ENCODE data around the gene FOS. TPM values are rescaled to one million over a fixed set of nuclear protein-coding genes. Genes with fewer than 3 reads are reported as not detected.

FOS gene
- polyA plus RNA-seq, 1 donor from 2014 or later: 296 TPM

DNA sequence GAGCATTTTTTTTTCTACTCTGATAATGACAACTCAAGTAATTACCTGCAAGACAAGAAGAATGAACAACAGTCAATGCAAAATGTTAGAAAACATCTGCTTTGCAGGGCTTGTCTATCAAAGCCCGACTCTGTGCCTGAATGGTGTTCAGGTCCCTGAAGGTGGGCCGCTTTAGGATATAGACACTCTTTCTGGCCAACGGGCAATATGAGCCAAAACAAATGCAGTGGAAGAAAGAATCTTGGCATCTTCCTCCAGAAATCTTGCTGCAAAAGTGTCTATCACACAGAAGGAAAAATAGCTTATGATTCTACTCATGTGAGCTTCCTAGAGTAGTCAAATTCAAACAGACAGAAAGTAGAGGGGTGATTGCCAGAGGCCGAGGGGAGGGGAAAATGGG is 32.7 kb downstream of the FOS start:
- Histone ChIP-seq H3K4me3 (ENCODE audit: low read length) (no peak overlapping the region), H3K9ac (ENCODE audit: low read length) (no peak overlapping the region), H3K9me3 (ENCODE audit: low read length) (no peaks in the 10 kb centered on the region), H3F3A (ENCODE audit: insufficient read depth, low read length, poor library complexity, severe bottlenecking) (no peaks in the 10 kb centered on the region), H3K79me2 (replicated peaks; ENCODE audit: insufficient read depth, low read length) (no peaks in the 10 kb centered on the region), H3K27ac (ENCODE audit: low read length) (no peak overlapping the region), H4K20me1 (ENCODE audit: insufficient read depth) (no peaks in the 10 kb centered on the region), H3K27me3 (ENCODE audit: insufficient read depth, low read depth, low read length) (no peaks in the 10 kb centered on the region), H3K4me2 (ENCODE audit: low read length) (no peak overlapping the region), H3K9me2 (ENCODE audit: insufficient read depth, low read length) (no peaks in the 10 kb centered on the region), H3K36me3 (ENCODE audit: insufficient read depth, low read length) (no peaks in the 10 kb centered on the region), H2AFZ (ENCODE audit: low read depth, low read length) (no peak overlapping the region)
- TF ChIP-seq SMC3 (conservative IDR thresholded peaks at IDR 0.05; ENCODE audit: poor library complexity) (no peak), POLR2AphosphoS5 (IDR thresholded peaks at IDR 0.05) (no peak), TAF1 (IDR thresholded peaks at IDR 0.05; ENCODE audit: low read depth) (no peak), EZH2 (IDR thresholded peaks at IDR 0.05; ENCODE audit: borderline replicate concordance, insufficient read depth, low read length, poor library complexity, severe bottlenecking) (no peak), MXI1 (conservative IDR thresholded peaks at IDR 0.05; ENCODE audit: poor library complexity, severe bottlenecking) (no peak), RAD21 (conservative IDR thresholded peaks at IDR 0.05) (no peak), EP300 (conservative IDR thresholded peaks at IDR 0.05; ENCODE audit: poor library complexity, severe bottlenecking) (no peak)
- TF ChIP-seq, protein P1, sequence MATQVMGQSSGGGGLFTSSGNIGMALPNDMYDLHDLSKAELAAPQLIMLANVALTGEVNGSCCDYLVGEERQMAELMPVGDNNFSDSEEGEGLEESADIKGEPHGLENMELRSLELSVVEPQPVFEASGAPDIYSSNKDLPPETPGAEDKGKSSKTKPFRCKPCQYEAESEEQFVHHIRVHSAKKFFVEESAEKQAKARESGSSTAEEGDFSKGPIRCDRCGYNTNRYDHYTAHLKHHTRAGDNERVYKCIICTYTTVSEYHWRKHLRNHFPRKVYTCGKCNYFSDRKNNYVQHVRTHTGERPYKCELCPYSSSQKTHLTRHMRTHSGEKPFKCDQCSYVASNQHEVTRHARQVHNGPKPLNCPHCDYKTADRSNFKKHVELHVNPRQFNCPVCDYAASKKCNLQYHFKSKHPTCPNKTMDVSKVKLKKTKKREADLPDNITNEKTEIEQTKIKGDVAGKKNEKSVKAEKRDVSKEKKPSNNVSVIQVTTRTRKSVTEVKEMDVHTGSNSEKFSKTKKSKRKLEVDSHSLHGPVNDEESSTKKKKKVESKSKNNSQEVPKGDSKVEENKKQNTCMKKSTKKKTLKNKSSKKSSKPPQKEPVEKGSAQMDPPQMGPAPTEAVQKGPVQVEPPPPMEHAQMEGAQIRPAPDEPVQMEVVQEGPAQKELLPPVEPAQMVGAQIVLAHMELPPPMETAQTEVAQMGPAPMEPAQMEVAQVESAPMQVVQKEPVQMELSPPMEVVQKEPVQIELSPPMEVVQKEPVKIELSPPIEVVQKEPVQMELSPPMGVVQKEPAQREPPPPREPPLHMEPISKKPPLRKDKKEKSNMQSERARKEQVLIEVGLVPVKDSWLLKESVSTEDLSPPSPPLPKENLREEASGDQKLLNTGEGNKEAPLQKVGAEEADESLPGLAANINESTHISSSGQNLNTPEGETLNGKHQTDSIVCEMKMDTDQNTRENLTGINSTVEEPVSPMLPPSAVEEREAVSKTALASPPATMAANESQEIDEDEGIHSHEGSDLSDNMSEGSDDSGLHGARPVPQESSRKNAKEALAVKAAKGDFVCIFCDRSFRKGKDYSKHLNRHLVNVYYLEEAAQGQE (IDR thresholded peaks at IDR 0.05; ENCODE audit: borderline replicate concordance): no peak
- TF ChIP-seq, protein P2, sequence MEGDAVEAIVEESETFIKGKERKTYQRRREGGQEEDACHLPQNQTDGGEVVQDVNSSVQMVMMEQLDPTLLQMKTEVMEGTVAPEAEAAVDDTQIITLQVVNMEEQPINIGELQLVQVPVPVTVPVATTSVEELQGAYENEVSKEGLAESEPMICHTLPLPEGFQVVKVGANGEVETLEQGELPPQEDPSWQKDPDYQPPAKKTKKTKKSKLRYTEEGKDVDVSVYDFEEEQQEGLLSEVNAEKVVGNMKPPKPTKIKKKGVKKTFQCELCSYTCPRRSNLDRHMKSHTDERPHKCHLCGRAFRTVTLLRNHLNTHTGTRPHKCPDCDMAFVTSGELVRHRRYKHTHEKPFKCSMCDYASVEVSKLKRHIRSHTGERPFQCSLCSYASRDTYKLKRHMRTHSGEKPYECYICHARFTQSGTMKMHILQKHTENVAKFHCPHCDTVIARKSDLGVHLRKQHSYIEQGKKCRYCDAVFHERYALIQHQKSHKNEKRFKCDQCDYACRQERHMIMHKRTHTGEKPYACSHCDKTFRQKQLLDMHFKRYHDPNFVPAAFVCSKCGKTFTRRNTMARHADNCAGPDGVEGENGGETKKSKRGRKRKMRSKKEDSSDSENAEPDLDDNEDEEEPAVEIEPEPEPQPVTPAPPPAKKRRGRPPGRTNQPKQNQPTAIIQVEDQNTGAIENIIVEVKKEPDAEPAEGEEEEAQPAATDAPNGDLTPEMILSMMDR (IDR thresholded peaks at IDR 0.05; ENCODE audit: poor library complexity, severe bottlenecking): no peak

GRCh38 chr14:75312341-75312740 is 33.7 kb downstream of the FOS start:
- H3K9me2 ChIP-seq (ENCODE audit: insufficient read depth, low read length): no peaks in the 10 kb centered on the region
- no peaks in the 10 kb centered on the region for H3K9me3 ChIP-seq (ENCODE audit: low read length)
- H3K79me2 ChIP-seq (replicated peaks; ENCODE audit: insufficient read depth, low read length): no peaks in the 10 kb centered on the region
- H3K27me3 ChIP-seq (ENCODE audit: insufficient read depth, low read depth, low read length): no peaks in the 10 kb centered on the region
- no peaks in the 10 kb centered on the region for H4K20me1 ChIP-seq (ENCODE audit: insufficient read depth)
- no peak overlapping the region for H3K4me3 ChIP-seq (ENCODE audit: low read length)
- H3F3A ChIP-seq (ENCODE audit: insufficient read depth, low read length, poor library complexity, severe bottlenecking): no peaks in the 10 kb centered on the region
- H3K9ac ChIP-seq (ENCODE audit: low read length): no peak overlapping the region
- TF ChIP-seq EP300 (conservative IDR thresholded peaks at IDR 0.05; ENCODE audit: poor library complexity, severe bottlenecking) (no peak), EZH2 (IDR thresholded peaks at IDR 0.05; ENCODE audit: borderline replicate concordance, insufficient read depth, low read length, poor library complexity, severe bottlenecking) (no peak), POLR2AphosphoS5 (IDR thresholded peaks at IDR 0.05) (no peak), MXI1 (conservative IDR thresholded peaks at IDR 0.05; ENCODE audit: poor library complexity, severe bottlenecking) (no peak), TAF1 (IDR thresholded peaks at IDR 0.05; ENCODE audit: low read depth) (no peak), RAD21 (conservative IDR thresholded peaks at IDR 0.05) (no peak), SMC3 (conservative IDR thresholded peaks at IDR 0.05; ENCODE audit: poor library complexity) (no peak)
- TF ChIP-seq, protein P1 (IDR thresholded peaks at IDR 0.05; ENCODE audit: borderline replicate concordance): no peak
- TF ChIP-seq, protein P2 (IDR thresholded peaks at IDR 0.05; ENCODE audit: poor library complexity, severe bottlenecking): no peak
- H3K36me3 ChIP-seq (ENCODE audit: insufficient read depth, low read length): no peaks in the 10 kb centered on the region
- no peak overlapping the region for H2AFZ ChIP-seq (ENCODE audit: low read depth, low read length)
- H3K27ac ChIP-seq (ENCODE audit: low read length): no peak overlapping the region
- no peak overlapping the region for H3K4me2 ChIP-seq (ENCODE audit: low read length)
